GM12873 (cell line): ENCODE measurements around the gene DNM3.

Source experiments
- TF ChIP-seq, protein P1 (sequence below): IDR thresholded peaks from 2 replicates; pipeline ENCODE4 v1.5.1; 2012; ENCODE audit warnings: low read depth, mild to moderate bottlenecking, moderate library complexity, low read length, control low read depth; ENCODE audit not compliant: insufficient read depth; ENCODE audit errors: missing control alignments

The DNM3 gene

DNA sequence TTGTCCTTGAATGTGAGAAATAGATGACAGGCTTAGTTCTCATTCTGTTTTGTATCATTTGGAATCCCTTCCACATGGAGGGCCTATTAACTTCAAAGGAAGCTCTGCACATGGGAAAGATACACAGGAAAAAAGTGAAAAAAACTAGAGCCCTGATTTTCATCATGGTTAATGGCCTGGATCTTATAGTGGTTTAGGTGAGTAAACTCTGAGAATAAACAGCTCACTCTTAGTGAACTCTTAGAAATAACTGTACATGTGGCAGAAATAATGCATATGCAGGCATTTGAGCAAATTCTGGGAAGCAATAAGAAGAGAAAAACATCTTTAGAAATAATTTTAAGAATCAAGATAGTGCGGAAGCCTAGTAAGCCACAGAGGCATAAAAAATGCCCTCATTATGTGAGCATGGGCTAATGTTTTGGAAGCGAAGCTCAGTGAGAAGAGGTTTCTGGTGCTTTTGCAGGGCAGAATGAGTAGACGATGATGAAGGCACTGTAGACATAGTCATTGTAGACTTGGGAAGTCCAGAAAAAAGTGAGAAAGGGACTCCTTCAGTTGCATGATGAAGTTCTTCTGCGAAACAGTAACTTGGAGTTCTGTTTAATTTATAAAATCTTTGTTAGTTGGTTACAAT, 279.9 kb downstream of the DNM3 start:
- TF ChIP-seq, protein P1, sequence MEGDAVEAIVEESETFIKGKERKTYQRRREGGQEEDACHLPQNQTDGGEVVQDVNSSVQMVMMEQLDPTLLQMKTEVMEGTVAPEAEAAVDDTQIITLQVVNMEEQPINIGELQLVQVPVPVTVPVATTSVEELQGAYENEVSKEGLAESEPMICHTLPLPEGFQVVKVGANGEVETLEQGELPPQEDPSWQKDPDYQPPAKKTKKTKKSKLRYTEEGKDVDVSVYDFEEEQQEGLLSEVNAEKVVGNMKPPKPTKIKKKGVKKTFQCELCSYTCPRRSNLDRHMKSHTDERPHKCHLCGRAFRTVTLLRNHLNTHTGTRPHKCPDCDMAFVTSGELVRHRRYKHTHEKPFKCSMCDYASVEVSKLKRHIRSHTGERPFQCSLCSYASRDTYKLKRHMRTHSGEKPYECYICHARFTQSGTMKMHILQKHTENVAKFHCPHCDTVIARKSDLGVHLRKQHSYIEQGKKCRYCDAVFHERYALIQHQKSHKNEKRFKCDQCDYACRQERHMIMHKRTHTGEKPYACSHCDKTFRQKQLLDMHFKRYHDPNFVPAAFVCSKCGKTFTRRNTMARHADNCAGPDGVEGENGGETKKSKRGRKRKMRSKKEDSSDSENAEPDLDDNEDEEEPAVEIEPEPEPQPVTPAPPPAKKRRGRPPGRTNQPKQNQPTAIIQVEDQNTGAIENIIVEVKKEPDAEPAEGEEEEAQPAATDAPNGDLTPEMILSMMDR: no peak

DNA sequence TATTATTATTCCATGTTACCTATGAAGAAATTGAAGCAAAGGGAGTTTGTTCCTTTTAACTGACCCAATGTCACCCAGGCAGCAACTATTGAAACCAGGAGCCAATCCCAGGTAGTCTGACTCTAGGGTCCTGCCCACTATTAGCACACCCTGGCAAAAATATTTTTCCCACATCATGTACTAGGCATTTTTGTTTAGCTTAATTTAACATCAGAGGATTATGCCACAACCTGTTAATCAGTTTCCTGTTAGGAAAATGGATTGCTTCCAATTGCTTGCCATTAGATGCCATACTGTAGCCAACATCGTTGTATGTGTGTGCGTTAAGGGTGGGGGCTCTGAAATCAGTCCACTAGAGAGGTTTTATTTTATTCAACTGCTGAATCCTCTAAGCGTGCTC, 281.1 kb downstream of the DNM3 start:
- TF ChIP-seq, protein P1: no peak

GRCh38 chr1:172125250-172125649, 284.0 kb downstream of the DNM3 start:
- TF ChIP-seq, protein P1: no peak

DNA sequence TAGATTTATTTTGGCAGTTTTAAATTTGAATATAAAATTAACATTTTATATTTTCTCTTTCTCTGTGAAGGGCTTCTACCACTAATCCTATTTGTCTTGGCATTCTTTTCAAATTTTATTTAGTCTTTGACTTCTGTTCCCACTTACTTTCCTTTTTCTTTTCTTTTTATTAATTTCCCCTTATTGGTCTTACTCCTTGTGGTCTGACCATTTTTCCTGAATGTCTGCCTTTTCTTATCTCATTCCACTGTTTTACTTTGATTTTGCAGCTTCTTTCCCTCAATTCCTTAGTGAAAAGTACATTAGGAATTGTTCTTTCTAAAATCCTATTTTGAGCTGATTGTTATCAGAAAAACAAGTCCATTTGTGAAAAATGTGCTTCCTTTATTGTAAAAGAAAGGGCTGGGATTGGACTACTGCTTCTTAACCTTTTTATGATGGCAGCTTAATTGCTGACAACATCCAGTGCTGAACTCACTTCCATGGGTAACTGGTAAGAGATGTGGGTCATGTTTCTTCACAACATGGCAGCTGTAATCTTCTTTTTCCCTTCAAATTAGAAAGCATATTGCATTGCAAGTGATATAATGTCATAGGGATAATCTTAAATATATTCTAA, 284.6 kb downstream of the DNM3 start:
- TF ChIP-seq, protein P1: no peak

DNA sequence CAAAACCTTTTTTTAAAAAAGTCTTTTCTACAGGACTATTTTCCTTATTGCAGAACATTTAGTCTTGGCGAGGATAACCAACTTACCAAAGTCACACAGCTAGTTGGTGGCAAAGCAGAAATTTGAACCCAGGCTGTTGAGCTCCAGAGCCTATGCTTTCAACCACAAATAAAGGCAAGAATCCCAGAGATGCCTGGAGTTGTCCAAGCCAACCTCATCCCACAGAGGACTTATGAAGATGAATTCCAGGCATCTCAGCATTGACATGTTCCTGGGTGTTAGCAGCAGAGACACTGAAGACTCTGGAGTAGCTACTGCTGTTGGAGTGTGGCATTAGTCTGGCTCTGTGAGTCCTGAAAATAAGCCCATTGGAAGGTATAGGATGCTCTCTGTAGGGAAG, 291.5 kb downstream of the DNM3 start:
- TF ChIP-seq, protein P1: no peak

DNA sequence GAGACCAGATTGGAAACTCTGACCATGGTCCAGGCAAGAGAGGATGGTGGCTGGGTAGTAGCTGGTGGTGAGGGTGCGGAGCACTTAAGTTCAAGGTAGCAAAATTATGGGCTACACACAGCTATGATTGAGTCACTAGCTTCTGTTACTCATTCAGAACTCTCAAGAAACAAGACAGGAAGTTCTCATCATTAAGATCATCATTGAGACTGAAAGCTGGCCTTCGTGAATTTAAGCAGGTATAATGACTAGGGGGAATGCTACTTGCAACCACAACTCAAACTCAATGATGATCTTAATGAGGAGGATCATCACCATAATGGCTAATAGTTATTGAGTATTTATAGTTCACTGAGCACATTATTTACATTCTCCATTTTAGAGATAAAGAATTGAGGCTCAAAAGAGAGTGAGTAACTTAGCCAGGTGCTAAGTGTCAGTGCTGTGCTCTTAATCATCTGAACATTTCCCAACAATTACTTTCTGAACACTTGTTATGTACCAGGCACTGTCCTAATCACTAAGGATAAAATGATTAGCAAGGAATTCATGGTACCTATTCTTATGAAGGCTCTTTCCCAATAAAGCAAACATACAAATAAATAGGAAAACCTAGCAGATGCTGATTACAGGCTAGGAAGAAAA, 292.9 kb downstream of the DNM3 start:
- TF ChIP-seq, protein P1: no peak

DNA sequence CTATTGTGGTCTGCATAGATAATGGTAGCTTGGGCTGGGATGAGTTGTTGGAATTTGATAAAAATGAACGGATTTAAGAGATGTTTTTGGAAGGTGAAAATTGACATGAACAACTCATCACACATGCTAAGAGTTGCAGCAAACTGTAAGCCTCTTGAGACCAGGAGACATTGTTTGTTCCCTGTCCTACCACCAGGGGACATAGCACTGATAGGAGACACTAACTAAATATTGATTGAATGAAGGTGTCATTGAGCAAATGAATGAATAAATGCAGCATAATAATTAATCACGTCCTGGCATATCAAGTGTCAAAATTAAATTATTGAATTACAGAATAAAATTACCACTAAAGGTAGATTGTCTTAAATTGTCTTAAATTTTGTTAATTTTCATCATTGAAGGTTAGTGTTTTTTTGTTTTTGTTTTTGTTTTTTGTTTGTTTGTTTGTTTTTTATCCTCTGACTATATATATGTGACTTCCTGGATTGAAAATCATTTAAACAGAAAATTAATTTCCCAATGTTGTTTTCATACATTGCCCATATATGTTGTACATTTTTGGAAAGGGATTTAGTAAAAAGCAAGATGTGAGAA, 293.9 kb downstream of the DNM3 start:
- TF ChIP-seq, protein P1: peak; percentile 80
